OCI-M2 (cell line): ENCODE measurements around the gene SLC35A4.
"Not testable (repeated sequence)": the region's sequence is repeated elsewhere in the genome, so short reads cannot be mapped to it uniquely, and the experiment has no call there.

ENCODE experiments used
- DNase-seq: peaks from one replicate; lab custom pipeline; 2025; ENCODE audit not compliant: unreplicated experiment; lab: John Stamatoyannopoulos, UW

SLC35A4 gene

GRCh38 chr5:140557965-140558364 is 6.7 kb upstream of the SLC35A4 start:
- no peak for DNase-seq

- DNase-seq = no peak
These were observed 6.1 kb upstream of the SLC35A4 start for GRCh38 chr5:140558542-140558941.

- DNase-seq = no peak
These were observed 4.4 kb upstream of the SLC35A4 start for GRCh38 chr5:140560227-140560626.

- no peak for DNase-seq
These were observed 2.7 kb upstream of the SLC35A4 start for GRCh38 chr5:140561753-140562523.

- DNase-seq = no peak
These were observed 1.0 kb upstream of the SLC35A4 start for GRCh38 chr5:140563596-140563995.

GRCh38 chr5:140565024-140565779 is 574 bp downstream of the SLC35A4 start:
- no peak for DNase-seq

- DNase-seq = no peak
These were observed 1.1 kb downstream of the SLC35A4 start for GRCh38 chr5:140565780-140566095.

- no peak for DNase-seq
These were observed 2.0 kb downstream of the SLC35A4 start for GRCh38 chr5:140566665-140567064.

- no peak for DNase-seq
These were observed 2.6 kb downstream of the SLC35A4 start for GRCh38 chr5:140567136-140567818.

- no peak for DNase-seq
These were observed 3.2 kb downstream of the SLC35A4 start for GRCh38 chr5:140567871-140568270.

GRCh38 chr5:140568443-140569063 is 3.9 kb downstream of the SLC35A4 start:
- no peak for DNase-seq

- DNase-seq = no peak
These were observed 4.6 kb downstream of the SLC35A4 start for GRCh38 chr5:140569197-140569596.

- DNase-seq = no peak
These were observed 5.4 kb downstream of the SLC35A4 start for GRCh38 chr5:140570058-140570457.

- DNase-seq = no peak
These were observed 5.9 kb downstream of the SLC35A4 start for GRCh38 chr5:140570488-140570887.

GRCh38 chr5:140571105-140571504 is 6.5 kb downstream of the SLC35A4 start:
- DNase-seq = no peak

GRCh38 chr5:140573683-140574082 is 9.1 kb downstream of the SLC35A4 start:
- no peak for DNase-seq

- DNase-seq = no peak
These were observed 9.5 kb downstream of the SLC35A4 start for GRCh38 chr5:140574165-140574564.

- no peak for DNase-seq
These were observed 10.7 kb downstream of the SLC35A4 start for GRCh38 chr5:140575309-140575708.

- DNase-seq = no peak
These were observed 12.2 kb downstream of the SLC35A4 start for GRCh38 chr5:140576776-140577201.

- not testable (repeated sequence) for DNase-seq
These were observed 14.6 kb downstream of the SLC35A4 start for GRCh38 chr5:140579188-140579747.

GRCh38 chr5:140587495-140587894 is 22.9 kb downstream of the SLC35A4 start:
- DNase-seq = no peak
